SU-DHL-6 (cell line): ENCODE data around the gene CACNB1.

Experiments used
- H2AFZ ChIP-seq: fragments of 200-600 bp; sonication (generic); 2 replicates; pipeline ENCODE4 v1.6.1; 2014; ENCODE audit warnings: low read depth, mild to moderate bottlenecking, moderate library complexity, mixed read lengths, antibody characterized with exemption, low read length; ENCODE audit not compliant: severe bottlenecking
- H3F3A ChIP-seq: fragments of 200-600 bp; shearing (Covaris generic); 2 replicates; pipeline ENCODE4 v1.6.0; 2016; ENCODE audit warnings: antibody characterized with exemption, mild to moderate bottlenecking; ENCODE audit not compliant: insufficient read depth
- H3K27ac ChIP-seq: fragments of 200-600 bp; sonication (generic); 2 replicates; pipeline ENCODE4 v1.5.1; 2016; ENCODE audit warnings: low read depth, mild to moderate bottlenecking, low read length, moderate library complexity, mixed read lengths
- H3K27me3 ChIP-seq: fragments of 200-600 bp; sonication (generic), shearing (Covaris generic); 2 replicates; pipeline ENCODE4 v1.6.0; 2014; ENCODE audit warnings: mild to moderate bottlenecking, low read length
- H3K36me3 ChIP-seq: fragments of 200-600 bp; sonication (generic); 2 replicates; pipeline ENCODE4 v1.6.1; 2014; ENCODE audit warnings: mild to moderate bottlenecking, low read length, mixed read lengths
- H3K4me2 ChIP-seq: fragments of 300-600, 200-600 bp; shearing (Covaris generic), sonication (generic); 2 replicates; pipeline ENCODE4 v1.6.0; 2014; ENCODE audit warnings: low read length, low read depth, mild to moderate bottlenecking; ENCODE audit not compliant: poor library complexity, severe bottlenecking
- H3K4me3 ChIP-seq: fragments of 200-600 bp; sonication (generic); 2 replicates; pipeline ENCODE4 v1.5.1; 2014; ENCODE audit warnings: antibody characterized with exemption, low read length, mild to moderate bottlenecking, mixed read lengths; ENCODE audit not compliant: insufficient read depth, poor library complexity, severe bottlenecking
- H3K79me2 ChIP-seq: fragments of 200-600 bp; sonication (generic); 2 replicates; pipeline ENCODE4 v1.6.1; 2014; ENCODE audit warnings: mild to moderate bottlenecking, low read length, moderate library complexity; ENCODE audit not compliant: insufficient read depth
- H3K9ac ChIP-seq: fragments of 200-600 bp; sonication (generic); 2 replicates; pipeline ENCODE4 v1.7.0; 2014; ENCODE audit warnings: mild to moderate bottlenecking, low read length
- H3K9me2 ChIP-seq: fragments of 200-600 bp; sonication (generic); replicated peaks from 2 replicates; pipeline ENCODE4 v1.6.1; 2014; ENCODE audit warnings: low read length; ENCODE audit not compliant: insufficient read depth
- H3K9me3 ChIP-seq: fragments of 200-600 bp; sonication (generic); 2 replicates; pipeline ENCODE4 v1.6.1; 2014; ENCODE audit warnings: low read length, mixed read lengths; ENCODE audit not compliant: insufficient read depth
- H4K20me1 ChIP-seq: fragments of 200-600 bp; sonication (generic); 2 replicates; pipeline ENCODE4 v1.6.1; 2014; ENCODE audit warnings: low read depth, mild to moderate bottlenecking, antibody characterized with exemption, low read length, moderate library complexity, mixed read lengths
- EZH2phosphoT487 ChIP-seq: fragments of 200-600 bp; sonication (generic), shearing (Covaris generic); conservative IDR thresholded peaks from 2 replicates; pipeline ENCODE4 v1.6.1; 2018; ENCODE audit warnings: mild to moderate bottlenecking, antibody characterized with exemption, low read length, moderate library complexity, mixed read lengths
- TF ChIP-seq, protein P1 (sequence below): fragments of 200-600 bp; sonication (generic); IDR thresholded peaks from one replicate; pipeline ENCODE4 v1.5.1; 2017; ENCODE audit warnings: antibody characterized with exemption, mild to moderate bottlenecking, low read length, moderate library complexity; ENCODE audit not compliant: insufficient read depth, poor library complexity, severe bottlenecking

Gene CACNB1

DNA sequence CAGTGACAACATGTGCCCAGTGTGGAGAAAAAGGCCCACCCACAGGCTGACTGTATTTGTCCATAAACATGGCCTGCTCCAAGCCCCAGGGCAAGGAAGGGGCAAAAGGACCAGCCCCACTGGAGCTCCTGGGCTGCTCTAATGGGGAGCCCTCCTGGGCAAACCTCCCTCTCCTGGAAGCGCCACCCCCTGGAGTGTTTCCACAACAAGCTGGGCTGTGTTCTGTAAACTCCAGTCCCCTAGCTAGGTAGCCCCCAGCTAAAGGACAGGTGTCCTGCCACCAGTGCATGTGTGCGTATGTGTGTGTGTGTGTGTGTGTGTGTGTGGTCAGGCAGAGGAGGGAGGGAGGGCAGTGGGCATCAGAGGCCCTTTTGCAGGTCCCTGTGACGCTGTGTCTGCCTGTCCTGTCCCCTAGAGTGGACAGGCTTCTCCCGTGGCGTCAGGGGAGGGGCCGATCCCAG, 39.5 kb upstream of the CACNB1 start:
- TF ChIP-seq EZH2phosphoT487, result no peak
- TF ChIP-seq, protein P1, sequence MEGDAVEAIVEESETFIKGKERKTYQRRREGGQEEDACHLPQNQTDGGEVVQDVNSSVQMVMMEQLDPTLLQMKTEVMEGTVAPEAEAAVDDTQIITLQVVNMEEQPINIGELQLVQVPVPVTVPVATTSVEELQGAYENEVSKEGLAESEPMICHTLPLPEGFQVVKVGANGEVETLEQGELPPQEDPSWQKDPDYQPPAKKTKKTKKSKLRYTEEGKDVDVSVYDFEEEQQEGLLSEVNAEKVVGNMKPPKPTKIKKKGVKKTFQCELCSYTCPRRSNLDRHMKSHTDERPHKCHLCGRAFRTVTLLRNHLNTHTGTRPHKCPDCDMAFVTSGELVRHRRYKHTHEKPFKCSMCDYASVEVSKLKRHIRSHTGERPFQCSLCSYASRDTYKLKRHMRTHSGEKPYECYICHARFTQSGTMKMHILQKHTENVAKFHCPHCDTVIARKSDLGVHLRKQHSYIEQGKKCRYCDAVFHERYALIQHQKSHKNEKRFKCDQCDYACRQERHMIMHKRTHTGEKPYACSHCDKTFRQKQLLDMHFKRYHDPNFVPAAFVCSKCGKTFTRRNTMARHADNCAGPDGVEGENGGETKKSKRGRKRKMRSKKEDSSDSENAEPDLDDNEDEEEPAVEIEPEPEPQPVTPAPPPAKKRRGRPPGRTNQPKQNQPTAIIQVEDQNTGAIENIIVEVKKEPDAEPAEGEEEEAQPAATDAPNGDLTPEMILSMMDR, result no peak
- Histone ChIP-seq H3F3A (no peaks in the 10 kb centered on the region), H3K4me3 (no peak overlapping the region), H3K9me2 (no peaks in the 10 kb centered on the region), H3K27ac (no peak overlapping the region), H4K20me1 (no peaks in the 10 kb centered on the region), H3K36me3 (no peaks in the 10 kb centered on the region), H3K79me2 (no peaks in the 10 kb centered on the region), H3K4me2 (no peak overlapping the region), H2AFZ (no peak overlapping the region), H3K9ac (no peak overlapping the region), H3K27me3 (no peaks in the 10 kb centered on the region), H3K9me3 (no peaks in the 10 kb centered on the region)

DNA sequence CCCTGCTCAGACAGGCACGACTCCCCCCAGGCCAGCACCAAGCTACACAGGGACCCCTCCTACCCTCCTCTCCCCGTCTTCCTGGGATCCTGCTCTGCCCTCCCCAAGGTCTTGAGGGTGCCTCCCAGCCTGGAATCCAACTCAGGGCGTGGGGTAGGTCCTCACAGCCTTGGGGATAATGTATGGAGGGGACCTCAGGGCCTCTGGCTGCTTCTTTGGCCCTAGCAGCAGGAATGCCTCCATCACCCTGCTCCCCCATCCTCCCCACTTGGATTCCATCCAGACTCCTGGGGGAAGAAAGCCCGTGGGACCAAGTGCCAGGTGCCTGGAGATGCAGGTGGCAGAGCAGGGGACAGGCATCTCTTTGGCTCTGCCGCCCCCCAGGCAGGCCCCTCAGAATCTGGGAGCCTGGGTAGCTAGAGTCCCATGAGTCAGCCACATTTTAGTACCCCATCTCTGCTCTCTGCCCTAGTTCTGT, 39.0 kb upstream of the CACNB1 start:
- no peak overlapping the region for H3K9ac ChIP-seq
- H3K9me2 ChIP-seq, result no peaks in the 10 kb centered on the region
- no peak overlapping the region for H3K4me2 ChIP-seq
- no peaks in the 10 kb centered on the region for H3K9me3 ChIP-seq
- no peaks in the 10 kb centered on the region for H3F3A ChIP-seq
- no peak overlapping the region for H3K27ac ChIP-seq
- TF ChIP-seq EZH2phosphoT487, result no peak
- TF ChIP-seq, protein P1, result no peak
- H3K36me3 ChIP-seq, result no peaks in the 10 kb centered on the region
- H3K79me2 ChIP-seq, result no peaks in the 10 kb centered on the region
- H2AFZ ChIP-seq, result no peak overlapping the region
- H3K27me3 ChIP-seq, result no peaks in the 10 kb centered on the region
- H4K20me1 ChIP-seq, result no peaks in the 10 kb centered on the region
- H3K4me3 ChIP-seq, result no peak overlapping the region

DNA sequence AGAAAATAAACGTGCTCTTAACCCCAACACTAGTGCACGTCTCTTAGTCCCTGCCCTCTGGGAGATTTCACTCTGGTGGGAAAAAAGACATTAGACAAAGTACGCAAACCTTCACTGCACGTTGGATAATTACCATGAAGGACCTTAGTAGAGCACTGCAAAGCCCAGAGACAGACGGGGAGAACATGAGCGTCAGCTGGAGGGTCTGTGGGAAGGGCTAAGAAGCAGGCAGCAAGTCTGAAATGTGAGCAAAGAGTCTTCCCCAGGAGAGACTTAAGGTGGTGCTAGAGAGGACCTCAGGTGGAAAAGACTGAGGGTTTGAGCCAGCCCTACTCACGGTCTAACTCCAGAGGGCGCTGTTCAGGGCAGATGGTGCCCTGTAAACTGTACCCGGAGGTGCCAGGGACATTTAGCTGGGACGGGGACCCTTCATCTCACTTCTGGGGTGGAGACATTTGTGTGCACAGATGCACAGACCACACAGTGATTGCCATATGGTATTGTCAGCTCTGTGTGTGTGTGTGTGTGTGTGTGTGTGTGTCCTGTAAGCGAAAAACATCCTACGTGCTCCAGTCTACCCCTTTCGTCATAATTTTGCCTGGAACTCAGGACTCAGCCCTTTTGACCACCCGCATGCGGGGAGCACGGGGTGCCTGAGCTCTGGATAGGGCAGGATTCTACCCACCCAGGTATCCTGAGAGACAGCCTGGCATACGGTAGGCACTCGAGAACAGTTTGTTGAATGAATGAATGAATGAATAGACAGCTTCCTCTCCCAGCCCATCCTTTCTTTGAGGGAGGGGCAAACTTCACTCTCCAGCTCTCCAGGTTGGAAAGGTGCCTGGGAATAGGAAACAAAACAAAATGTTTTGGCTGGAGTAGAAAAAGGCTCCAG, 38.3 kb upstream of the CACNB1 start:
- Histone ChIP-seq H3K4me2 (no peak overlapping the region), H3K9me3 (no peaks in the 10 kb centered on the region), H3K79me2 (no peaks in the 10 kb centered on the region), H3K27me3 (no peaks in the 10 kb centered on the region), H3K9ac (no peak overlapping the region), H3K36me3 (no peaks in the 10 kb centered on the region), H2AFZ (no peak overlapping the region), H3F3A (no peaks in the 10 kb centered on the region), H4K20me1 (no peaks in the 10 kb centered on the region), H3K27ac (no peak overlapping the region), H3K9me2 (no peaks in the 10 kb centered on the region), H3K4me3 (no peak overlapping the region)
- TF ChIP-seq, protein P1, result peak; percentile 83
- no peak for TF ChIP-seq EZH2phosphoT487
